ENCODE results near the gene TRAPPC2B. TPM values are rescaled to one million over a fixed set of nuclear protein-coding genes. Genes with fewer than 3 reads are reported as not detected.

TRAPPC2B gene
- total and polyA plus RNA-seq, 2 of the 13 experiments (the other 11 are each of a cell fraction or from before 2014, with no cell fraction given), result 13.3 to 17.7 TPM

GRCh38 chr19:57320180-57321084, 42.9 kb upstream of the TRAPPC2B start, which contains the start of gene ZNF543 (continued):
- no peak for TF ChIP-seq PRDM15 (CRISPR knock-in tag; IDR thresholded peaks at IDR 0.05)
- TF ChIP-seq NR2C2 (CRISPR knock-in tag; IDR thresholded peaks at IDR 0.05; ENCODE audit: borderline replicate concordance), result no peak
- no peak for TF ChIP-seq SYNCRIP (IDR thresholded peaks at IDR 0.05; ENCODE audit: insufficient read depth, low read depth, low read length)
- no peak for TF ChIP-seq ZFP1 (CRISPR knock-in tag; IDR thresholded peaks at IDR 0.05)
- peak; percentile 65 for TF ChIP-seq GMEB2 (CRISPR knock-in tag; IDR thresholded peaks at IDR 0.05; ENCODE audit: low read depth)
- TF ChIP-seq ZMAT3 (CRISPR knock-in tag; conservative IDR thresholded peaks at IDR 0.05), result no peak; the same call in 1 of the 2 replicates
- TF ChIP-seq SKI (IDR thresholded peaks at IDR 0.05; ENCODE audit: partially characterized antibody), result no peak
- peak; percentile 40 for TF ChIP-seq YY1 (IDR thresholded peaks at IDR 0.05; ENCODE audit: insufficient read depth, insufficient replicate concordance, low read depth, low read length)
- TF ChIP-seq MLX (CRISPR knock-in tag; IDR thresholded peaks at IDR 0.05), result no peak
- peak; percentile 31; the same call in 1 of the 2 replicates for TF ChIP-seq ZNF547 (CRISPR knock-in tag; IDR thresholded peaks at IDR 0.05)
- TF ChIP-seq PITX1 (CRISPR knock-in tag; IDR thresholded peaks at IDR 0.05), result peak; percentile 47; the same call in 1 of the 2 replicates
- peak; percentile 83 for TF ChIP-seq NFYC (CRISPR knock-in tag; IDR thresholded peaks at IDR 0.05)
- TF ChIP-seq ZSCAN9 (CRISPR knock-in tag; IDR thresholded peaks at IDR 0.05; ENCODE audit: borderline replicate concordance), result no peak; the same call in 1 of the 2 replicates
- TF ChIP-seq SOX13 (IDR thresholded peaks at IDR 0.05), result no peak
- 0 out of 4 replicates have a peak, but pooled peaks of 1 of the 2 experiments have one; percentile 14 for TF ChIP-seq SOX13 (CRISPR knock-in tag; conservative IDR thresholded peaks at IDR 0.05 in 1 of 2, IDR thresholded peaks at IDR 0.05 in 1 of 2)
- no peak for TF ChIP-seq ZNF816 (CRISPR knock-in tag; IDR thresholded peaks at IDR 0.05; ENCODE audit: borderline replicate concordance)
- no peak for TF ChIP-seq ZNF280B (CRISPR knock-in tag; IDR thresholded peaks at IDR 0.05; ENCODE audit: borderline replicate concordance)
- peak; percentile 57 for TF ChIP-seq HDAC2 (CRISPR knock-in tag; IDR thresholded peaks at IDR 0.05)
- TF ChIP-seq SPEN (CRISPR knock-in tag; IDR thresholded peaks at IDR 0.05; ENCODE audit: low read depth), result peak; percentile 98
- no peak for TF ChIP-seq MAZ (IDR thresholded peaks at IDR 0.05; ENCODE audit: borderline replicate concordance, low read depth, low read length)
- peak; percentile 63 for TF ChIP-seq MAZ (CRISPR knock-in tag; IDR thresholded peaks at IDR 0.05; ENCODE audit: low read depth)
- no peak for TF ChIP-seq MIER3 (CRISPR knock-in tag; IDR thresholded peaks at IDR 0.05; ENCODE audit: borderline replicate concordance)
- no peak for TF ChIP-seq MLLT10 (CRISPR knock-in tag; IDR thresholded peaks at IDR 0.05)
